Measurements from ENCODE around the gene SLC12A9.

- TF ChIP-seq EP300 (IDR thresholded peaks at IDR 0.05; ENCODE audit: low read depth), result no peak
- no peak for TF ChIP-seq POLR2A (IDR thresholded peaks at IDR 0.05)
Measured at GRCh38 chr7:100808354-100808875, 44.1 kb upstream of the SLC12A9 start.
